Activated T-helper 9 cell treated with anti-CD3 and anti-CD28 coated beads, Interleukin-2, amount 50 U/mL, for 16 hours (primary cell): ENCODE results near the gene RAC2.
"Not testable (repeated sequence)": the region's sequence is repeated elsewhere in the genome, so short reads cannot be mapped to it uniquely, and the experiment has no call there.

Source experiments
- DNase-seq: peaks from one replicate; pipeline ENCODE4 v3.0.0-alpha.2; 2020; ENCODE audit warnings: low read depth

RAC2 gene

GRCh38 chr22:37255558-37256006, 11.5 kb upstream of the RAC2 start:
- DNase-seq, result no peak

GRCh38 chr22:37254867-37255233, 10.8 kb upstream of the RAC2 start:
- DNase-seq, result no peak

GRCh38 chr22:37254209-37254866, 10.3 kb upstream of the RAC2 start:
- DNase-seq, result no peak

GRCh38 chr22:37253126-37253660, 9.1 kb upstream of the RAC2 start:
- no peak for DNase-seq

- not testable (repeated sequence) for DNase-seq
Observed at GRCh38 chr22:37251836-37252235, 7.8 kb upstream of the RAC2 start.

- no peak for DNase-seq
Observed at GRCh38 chr22:37249986-37250385, 5.9 kb upstream of the RAC2 start.

GRCh38 chr22:37248251-37248650, 4.2 kb upstream of the RAC2 start:
- DNase-seq, result no peak

- no peak for DNase-seq
Observed at GRCh38 chr22:37245740-37246139, 1.7 kb upstream of the RAC2 start.

- no peak for DNase-seq
Observed at GRCh38 chr22:37244922-37245722, 1.1 kb upstream of the RAC2 start.

GRCh38 chr22:37243402-37244113, 511 bp downstream of the RAC2 start:
- no peak for DNase-seq

- DNase-seq, result peak; percentile 84
Observed at GRCh38 chr22:37242395-37242918, 1.6 kb downstream of the RAC2 start.

- no peak for DNase-seq
Observed at GRCh38 chr22:37241351-37242142, 2.5 kb downstream of the RAC2 start.

- no peak for DNase-seq
Observed at GRCh38 chr22:37240941-37241320, 3.1 kb downstream of the RAC2 start.

- no peak for DNase-seq
Observed at GRCh38 chr22:37240240-37240940, 3.7 kb downstream of the RAC2 start.

GRCh38 chr22:37239336-37240239, 4.5 kb downstream of the RAC2 start:
- no peak for DNase-seq

GRCh38 chr22:37237371-37238268, 6.4 kb downstream of the RAC2 start:
- DNase-seq, result no peak

- no peak for DNase-seq
Observed at GRCh38 chr22:37235897-37236607, 8.0 kb downstream of the RAC2 start.
